ENCODE measurements around the gene FHIT. TPM values are rescaled to one million over a fixed set of nuclear protein-coding genes. Genes with fewer than 3 reads are reported as not detected.

Gene FHIT
- total and polyA plus RNA-seq, 10 of the 15 experiments (the other 5 are each of a cell fraction or from before 2014, with no cell fraction given) = 4.2 to 14.9 (median 9.4) TPM

GRCh38 chr3:60707452-60708020, 543.7 kb downstream of the FHIT start (continued):
- TF ChIP-seq ZNF687 (IDR thresholded peaks at IDR 0.05) (no peak), YBX1 (IDR thresholded peaks at IDR 0.05) (no peak), PRDM15 (CRISPR knock-in tag; IDR thresholded peaks at IDR 0.05) (no peak)
